ENCODE data around the gene PDS5A. TPM values are rescaled to one million over a fixed set of nuclear protein-coding genes. Genes with fewer than 3 reads are reported as not detected.
"Not testable (repeated sequence)": the region's sequence is repeated elsewhere in the genome, so short reads cannot be mapped to it uniquely, and the experiment has no call there.

PDS5A gene
- total RNA-seq, 1 donor from 2014 or later: 74.8 TPM

GRCh38 chr4:39850727-39851126, 127.0 kb downstream of the PDS5A start:
- no peak for DNase-seq
- no peak overlapping the region for H3K27ac ChIP-seq
- no peaks in the 10 kb centered on the region for H3K27me3 ChIP-seq (ENCODE audit: low read depth)
- H3K4me1 ChIP-seq: no peaks in the 10 kb centered on the region
- no peak overlapping the region for H3K4me3 ChIP-seq
- H3K36me3 ChIP-seq: peaks cover 56% of the 10 kb centered on the region
- peaks cover 6% of the 10 kb centered on the region for H3K9me3 ChIP-seq
- intact Hi-C loops (cut with DNase I): no loop called here
- no peak for ATAC-seq
- TF ChIP-seq CTCF (IDR thresholded peaks at IDR 0.05): no peak

GRCh38 chr4:39846705-39847104, 131.0 kb downstream of the PDS5A start:
- Histone ChIP-seq H3K36me3 (peaks cover 78% of the 10 kb centered on the region), H3K4me3 (no peak overlapping the region), H3K9me3 (no peaks in the 10 kb centered on the region), H3K4me1 (no peaks in the 10 kb centered on the region), H3K27ac (no peak overlapping the region), H3K27me3 (ENCODE audit: low read depth) (no peaks in the 10 kb centered on the region)
- intact Hi-C loops (cut with DNase I): no loop called here
- DNase-seq (no peak), ATAC-seq (no peak)
- TF ChIP-seq CTCF (IDR thresholded peaks at IDR 0.05): no peak

- DNase-seq (no peak), ATAC-seq (no peak)
- H3K27ac ChIP-seq: no peak overlapping the region
- no peaks in the 10 kb centered on the region for H3K9me3 ChIP-seq
- H3K36me3 ChIP-seq: peaks cover 81% of the 10 kb centered on the region
- no peaks in the 10 kb centered on the region for H3K4me1 ChIP-seq
- no peak for TF ChIP-seq CTCF (IDR thresholded peaks at IDR 0.05)
- no peaks in the 10 kb centered on the region for H3K27me3 ChIP-seq (ENCODE audit: low read depth)
- intact Hi-C loops (cut with DNase I): no loop called here
- H3K4me3 ChIP-seq: no peak overlapping the region
Observed at GRCh38 chr4:39846120-39846519, 131.6 kb downstream of the PDS5A start.

GRCh38 chr4:39841894-39842293, 135.8 kb downstream of the PDS5A start:
- no peak for TF ChIP-seq CTCF (IDR thresholded peaks at IDR 0.05)
- ATAC-seq: no peak
- Histone ChIP-seq H3K9me3 (no peaks in the 10 kb centered on the region), H3K27ac (no peak overlapping the region), H3K4me3 (no peak overlapping the region), H3K4me1 (no peaks in the 10 kb centered on the region), H3K36me3 (peaks cover 97% of the 10 kb centered on the region), H3K27me3 (ENCODE audit: low read depth) (no peaks in the 10 kb centered on the region)
- intact Hi-C loops (cut with DNase I): no loop called here
- DNase-seq: no peak

- H3K36me3 ChIP-seq: peaks cover 99% of the 10 kb centered on the region
- H3K27me3 ChIP-seq (ENCODE audit: low read depth); H3K4me1 ChIP-seq; H3K9me3 ChIP-seq; intact Hi-C loops (cut with DNase I); H3K4me3 ChIP-seq; H3K27ac ChIP-seq; DNase-seq; ATAC-seq: not testable (repeated sequence)
Observed at GRCh38 chr4:39840516-39840915, 137.2 kb downstream of the PDS5A start.

GRCh38 chr4:39840027-39840426, 137.7 kb downstream of the PDS5A start:
- Histone ChIP-seq H3K4me3 (no peak overlapping the region), H3K36me3 (peaks cover 100% of the 10 kb centered on the region), H3K27me3 (ENCODE audit: low read depth) (no peaks in the 10 kb centered on the region), H3K4me1 (no peaks in the 10 kb centered on the region), H3K27ac (no peak overlapping the region), H3K9me3 (no peaks in the 10 kb centered on the region)
- DNase-seq (no peak), ATAC-seq (no peak)
- no peak for TF ChIP-seq CTCF (IDR thresholded peaks at IDR 0.05)
- intact Hi-C loops (cut with DNase I): no loop called here

GRCh38 chr4:39838431-39838830, 139.3 kb downstream of the PDS5A start:
- H3K36me3 ChIP-seq: peaks cover 99% of the 10 kb centered on the region
- ATAC-seq; H3K9me3 ChIP-seq; intact Hi-C loops (cut with DNase I); H3K27me3 ChIP-seq (ENCODE audit: low read depth); H3K4me3 ChIP-seq; DNase-seq; H3K27ac ChIP-seq; H3K4me1 ChIP-seq: not testable (repeated sequence)
